NCI-H146 treated with DMSO at 0.1 percent for 48 hours (cell line): ENCODE data around the gene BDNF.
"Not testable (repeated sequence)": the region's sequence is repeated elsewhere in the genome, so short reads cannot be mapped to it uniquely, and the experiment has no call there.

Experiments
- DNase-seq: peaks from one replicate; lab custom pipeline; 2025; ENCODE audit not compliant: unreplicated experiment; lab: John Stamatoyannopoulos, UW

BDNF gene

DNA sequence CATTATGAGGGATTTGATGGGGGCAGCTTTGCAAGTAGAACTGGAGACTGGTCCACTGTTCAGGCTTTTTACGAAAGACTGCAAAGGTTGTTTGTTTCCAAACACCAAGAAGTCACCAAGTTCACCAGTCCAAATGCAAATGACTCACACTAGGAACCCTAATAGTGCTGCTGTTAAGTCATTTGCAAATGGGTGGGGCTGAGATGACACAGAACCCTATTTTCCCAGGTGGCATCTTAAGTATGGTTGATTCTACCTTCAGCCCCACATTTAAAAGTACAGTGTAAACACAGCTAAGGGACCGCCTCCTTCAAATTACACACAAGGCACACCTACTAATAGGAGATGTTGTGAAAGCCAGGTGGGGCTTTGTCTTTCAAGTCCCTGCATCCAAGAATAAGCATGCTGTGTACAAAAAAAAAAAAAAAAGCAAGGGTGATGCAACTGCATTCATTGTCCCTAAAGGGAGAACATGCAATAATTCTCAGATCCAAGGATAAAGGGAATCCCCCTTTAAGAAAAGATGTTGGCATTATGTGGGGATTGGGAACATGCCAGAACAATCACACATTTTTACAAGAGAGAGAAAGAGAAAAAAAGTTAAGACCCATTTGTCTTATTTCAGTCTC lies 27.3 kb downstream of the BDNF start:
- no peak for DNase-seq

GRCh38 chr11:27665508-27666101 lies 34.6 kb downstream of the BDNF start:
- not testable (repeated sequence) for DNase-seq

GRCh38 chr11:27663326-27663725 lies 36.9 kb downstream of the BDNF start:
- no peak for DNase-seq

GRCh38 chr11:27660171-27660570 lies 40.1 kb downstream of the BDNF start:
- DNase-seq = no peak

GRCh38 chr11:27658535-27659236 lies 41.6 kb downstream of the BDNF start:
- no peak for DNase-seq

GRCh38 chr11:27656806-27657483 lies 43.3 kb downstream of the BDNF start:
- DNase-seq = no peak

DNA sequence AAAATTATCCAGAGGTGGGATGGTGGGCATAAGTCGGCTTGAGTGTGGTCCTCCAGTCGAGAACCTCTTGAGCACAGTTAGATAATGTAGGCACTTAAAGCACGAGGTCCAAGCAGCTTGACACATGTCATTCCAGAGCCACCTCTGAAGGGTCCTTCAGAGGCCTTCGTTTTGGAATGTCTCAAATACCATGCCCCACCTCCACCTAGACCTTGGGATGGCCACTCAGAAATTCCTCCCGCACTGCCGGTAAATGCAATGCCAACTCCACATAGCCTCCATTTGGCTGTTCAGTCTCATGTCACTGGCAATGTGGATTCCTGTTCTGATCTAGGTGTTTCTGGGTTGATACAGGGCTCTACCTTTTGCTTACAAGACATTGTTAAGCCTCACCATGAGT lies 43.9 kb downstream of the BDNF start:
- DNase-seq = no peak

DNA sequence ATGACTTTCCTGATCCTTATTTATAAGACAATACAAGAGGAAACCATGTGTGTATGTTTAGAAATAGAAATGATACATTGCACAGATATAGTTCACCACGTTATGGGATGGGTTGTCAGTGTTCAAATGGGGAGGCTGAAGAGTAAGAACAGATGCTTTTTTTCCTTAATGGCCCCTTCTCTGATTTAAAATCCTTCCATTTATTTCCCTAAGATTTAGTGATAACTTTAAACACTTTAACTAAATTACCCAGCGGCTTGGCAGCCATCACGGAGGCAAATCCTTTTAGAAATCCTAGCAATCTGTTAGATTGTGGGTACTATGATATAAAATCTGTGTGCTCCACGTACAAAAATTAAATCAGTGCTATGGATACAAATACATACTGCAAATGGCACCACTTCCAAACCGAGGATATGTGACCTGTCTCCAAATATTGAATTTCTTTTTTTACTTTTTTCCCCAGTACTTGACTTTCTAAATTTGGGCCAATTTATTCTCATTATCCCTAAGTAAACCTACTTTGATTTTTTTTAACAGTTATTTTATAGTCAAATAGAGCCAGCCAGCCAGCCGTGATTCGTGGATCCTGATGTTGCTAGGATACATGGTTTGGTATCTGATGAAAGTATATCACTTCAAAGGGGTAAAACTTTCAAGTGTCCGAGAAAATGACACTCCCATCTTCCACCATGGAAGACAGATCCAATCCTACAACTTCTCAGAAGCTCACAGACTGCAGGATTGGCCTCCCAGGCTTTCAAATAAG lies 46.1 kb downstream of the BDNF start:
- DNase-seq = no peak

- no peak for DNase-seq
These were observed 48.5 kb downstream of the BDNF start for GRCh38 chr11:27651711-27652110.

GRCh38 chr11:27650988-27651387 lies 49.3 kb downstream of the BDNF start:
- no peak for DNase-seq

- DNase-seq = no peak
These were observed 50.5 kb downstream of the BDNF start for GRCh38 chr11:27649800-27650199.

DNA sequence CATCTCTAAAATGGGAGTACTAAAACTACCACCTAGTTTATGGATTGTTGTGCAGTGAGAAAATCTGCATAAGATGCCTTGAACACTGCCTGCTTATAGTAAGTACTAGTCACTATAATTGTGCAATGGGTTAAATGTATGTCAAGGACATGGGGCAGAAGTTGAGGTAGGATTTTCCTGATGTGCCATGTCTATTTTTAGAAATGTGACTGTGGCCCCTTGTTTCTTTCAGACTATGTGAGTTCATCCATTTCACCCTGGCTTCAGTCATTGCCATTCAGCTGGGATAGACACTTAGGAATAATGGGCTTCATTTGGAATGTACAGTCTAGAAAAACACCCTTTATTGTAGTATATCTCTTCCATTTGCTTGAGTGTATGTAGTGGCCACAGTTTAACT lies 51.4 kb downstream of the BDNF start:
- no peak for DNase-seq

DNA sequence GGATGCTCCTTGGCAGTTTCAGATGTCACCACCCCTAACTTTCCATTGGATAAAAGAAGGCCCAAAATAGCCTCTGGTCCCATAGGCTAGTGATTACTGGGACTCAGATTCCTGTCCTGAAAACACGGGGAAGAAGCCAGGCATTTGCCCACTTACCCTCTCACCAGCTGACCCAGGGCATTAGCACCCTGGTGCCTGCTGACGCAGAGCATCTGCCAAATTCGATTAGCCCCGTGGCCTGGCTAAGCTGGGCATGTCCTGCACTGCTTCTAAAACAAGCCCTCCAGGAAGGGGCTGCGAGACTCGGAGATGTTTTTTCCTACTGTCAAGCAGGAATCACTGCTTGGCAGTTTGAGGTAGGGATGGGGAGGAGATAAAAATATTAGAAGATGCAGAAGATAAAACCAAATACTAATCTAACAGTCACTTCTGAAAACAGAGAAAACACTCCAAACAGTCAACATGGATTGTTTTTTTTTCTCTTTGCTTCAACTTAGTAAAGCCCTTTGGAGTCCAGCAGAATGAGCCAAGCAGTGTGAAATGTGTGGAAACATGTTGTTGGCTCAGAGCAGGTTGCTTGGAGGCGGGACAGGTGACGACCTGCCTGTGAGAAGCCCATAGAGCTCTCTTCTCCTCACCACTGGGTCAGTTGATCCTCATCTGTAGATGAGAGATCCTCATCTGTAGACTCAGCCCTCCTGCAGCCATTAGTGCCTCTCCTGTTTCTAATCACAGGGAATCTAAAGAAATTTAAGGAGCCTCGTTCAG lies 54.0 kb downstream of the BDNF start:
- DNase-seq = no peak

GRCh38 chr11:27642954-27643353 lies 57.3 kb downstream of the BDNF start:
- no peak for DNase-seq

- DNase-seq = no peak
These were observed 59.3 kb downstream of the BDNF start for GRCh38 chr11:27640954-27641353.

DNA sequence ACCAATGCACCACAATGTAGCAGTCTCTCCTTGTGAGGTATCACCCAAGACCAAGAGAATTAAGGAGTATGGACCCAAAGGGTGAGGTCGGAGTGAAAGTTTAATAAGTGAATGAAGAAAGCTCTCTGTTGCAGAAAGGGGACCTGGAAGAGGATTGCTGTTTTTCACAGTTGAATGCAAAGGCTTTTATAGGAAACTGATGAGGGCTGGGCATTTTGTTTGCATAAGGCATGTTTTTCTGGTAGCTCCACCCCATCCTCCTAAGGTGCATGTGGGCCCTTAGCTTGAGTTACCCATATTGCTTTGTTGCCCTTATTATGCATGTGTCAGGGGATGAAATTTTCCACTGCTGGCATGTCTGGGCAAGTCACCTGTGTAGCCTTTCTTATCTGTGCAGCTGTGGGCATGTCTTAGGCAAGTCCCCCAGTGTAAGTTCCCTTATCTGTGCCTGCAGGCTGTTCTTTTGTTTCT lies 64.7 kb downstream of the BDNF start:
- DNase-seq = no peak

GRCh38 chr11:27634776-27635175 lies 65.5 kb downstream of the BDNF start:
- not testable (repeated sequence) for DNase-seq

GRCh38 chr11:27634282-27634681 lies 66.0 kb downstream of the BDNF start:
- not testable (repeated sequence) for DNase-seq

DNA sequence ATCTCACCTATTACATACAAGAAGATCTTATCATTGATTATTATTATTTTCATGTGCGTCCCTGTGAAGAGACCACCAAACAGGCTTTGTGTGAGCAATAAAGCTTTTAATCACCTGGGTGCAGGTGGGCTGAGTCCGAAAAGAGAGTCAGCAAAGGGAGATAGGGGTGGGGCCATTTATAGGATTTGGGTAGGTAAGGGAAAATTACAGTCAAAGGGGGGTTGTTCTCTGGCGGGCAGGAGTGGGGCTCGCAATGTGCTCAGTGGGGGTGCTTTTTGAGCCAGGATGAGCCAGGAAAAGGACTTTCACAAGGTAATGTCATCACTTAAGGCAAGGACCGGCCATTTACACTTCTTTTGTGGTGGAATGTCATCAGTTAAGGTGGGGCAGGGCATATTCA lies 71.2 kb downstream of the BDNF start:
- DNase-seq = not testable (repeated sequence)

- DNase-seq = no peak
These were observed 72.3 kb downstream of the BDNF start for GRCh38 chr11:27627979-27628378.
